IPS-20b (cell line): ENCODE measurements around the gene MNS1.
"Not testable (repeated sequence)": the region's sequence is repeated elsewhere in the genome, so short reads cannot be mapped to it uniquely, and the experiment has no call there.

ENCODE experiments used
- H3K27ac ChIP-seq: one replicate; pipeline ENCODE4 v1.5.1; 2013; ENCODE audit warnings: low read length
- H3K27me3 ChIP-seq: 2 replicates; pipeline ENCODE4 v1.6.1; 2013; ENCODE audit warnings: mild to moderate bottlenecking, low read length, inconsistent platforms; ENCODE audit not compliant: insufficient read depth
- H3K36me3 ChIP-seq: 2 replicates; pipeline ENCODE4 v1.6.1; 2013; ENCODE audit warnings: low read depth, mild to moderate bottlenecking, inconsistent platforms, low read length, moderate library complexity; ENCODE audit not compliant: insufficient read depth
- H3K4me1 ChIP-seq: 2 replicates; pipeline ENCODE4 v1.6.1; 2013; ENCODE audit warnings: mild to moderate bottlenecking, control low read depth, inconsistent platforms, low read length, moderate library complexity; ENCODE audit not compliant: insufficient read depth
- H3K4me3 ChIP-seq: 2 replicates; pipeline ENCODE4 v1.5.1; 2013; ENCODE audit warnings: mild to moderate bottlenecking, low read length, inconsistent platforms
- H3K9ac ChIP-seq: 2 replicates; pipeline ENCODE4 v1.6.1; 2013; ENCODE audit warnings: low read depth, mild to moderate bottlenecking, inconsistent platforms, low read length, moderate library complexity
- H3K9me3 ChIP-seq: 2 replicates; pipeline ENCODE4 v1.6.1; 2013; ENCODE audit warnings: mild to moderate bottlenecking, low read depth, low read length, inconsistent platforms; ENCODE audit not compliant: insufficient read depth

MNS1 gene

GRCh38 chr15:56442354-56442753, 22.6 kb downstream of the MNS1 start:
- Histone ChIP-seq H3K4me3 (no peak overlapping the region), H3K4me1 (no peaks in the 10 kb centered on the region), H3K27ac (no peak overlapping the region), H3K9ac (no peak overlapping the region), H3K27me3 (no peaks in the 10 kb centered on the region), H3K36me3 (0 out of 2 replicates have a peak, but pooled peaks cover 6% of the 10 kb centered on the region), H3K9me3 (peaks cover 19% of the 10 kb centered on the region; the same call in 1 of the 2 replicates)

DNA sequence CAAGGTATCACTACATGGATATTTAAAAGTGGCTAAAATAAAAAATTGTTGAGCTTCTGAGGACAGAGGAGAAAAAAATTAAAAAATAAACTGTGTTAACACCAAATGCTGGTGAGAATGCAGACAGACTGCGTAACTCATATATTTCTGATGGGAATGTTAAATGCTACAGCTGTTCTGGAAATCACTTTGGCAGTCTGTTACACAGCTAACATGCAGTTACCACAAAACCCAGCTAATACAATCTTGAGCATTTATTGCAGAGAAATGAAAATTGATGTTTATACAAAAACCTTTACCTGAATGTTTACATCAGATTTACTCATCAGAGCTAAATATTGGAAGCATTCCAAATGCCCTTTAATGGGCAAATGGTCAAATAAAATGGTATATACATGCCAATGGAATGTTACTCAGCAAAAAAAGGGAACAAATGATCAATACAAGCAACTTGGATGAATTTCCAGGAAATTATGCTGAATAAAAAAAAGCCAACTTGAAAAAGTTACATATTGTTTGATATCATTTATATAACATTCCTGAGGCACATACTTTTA, 24.6 kb downstream of the MNS1 start:
- no peaks in the 10 kb centered on the region for H3K4me1 ChIP-seq
- peaks cover 6% of the 10 kb centered on the region; the same call in 1 of the 2 replicates for H3K36me3 ChIP-seq

DNA sequence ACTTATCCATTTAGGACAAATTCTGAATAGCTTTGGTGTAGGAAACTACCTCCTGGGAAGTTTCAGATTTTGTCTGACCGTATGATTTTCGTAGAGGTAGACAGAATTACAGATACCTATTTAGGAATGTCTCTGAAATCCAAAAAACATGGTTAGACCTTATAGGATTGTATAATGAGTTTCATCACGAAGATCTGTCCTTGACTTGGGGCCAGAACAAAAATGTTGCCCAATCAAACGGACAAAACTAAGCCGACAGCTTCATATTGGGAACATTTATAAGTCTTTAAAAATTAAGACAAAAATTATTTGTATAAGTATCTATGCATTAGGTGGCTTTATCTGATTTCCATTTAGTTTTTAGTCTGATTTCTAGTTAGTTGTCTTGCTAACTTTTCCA, 32.6 kb downstream of the MNS1 start:
- Histone ChIP-seq H3K9ac (no peak overlapping the region), H3K4me3 (no peak overlapping the region)

More for the DNA sequence above, 24.6 kb downstream of the MNS1 start:
- Histone ChIP-seq H3K9me3 (peaks cover 19% of the 10 kb centered on the region; the same call in 1 of the 2 replicates), H3K4me3 (no peak overlapping the region), H3K27ac (no peak overlapping the region), H3K9ac (no peak overlapping the region), H3K27me3 (no peaks in the 10 kb centered on the region)

GRCh38 chr15:56428821-56429458, 36.0 kb downstream of the MNS1 start:
- Histone ChIP-seq H3K27ac (no peak overlapping the region), H3K36me3 (peaks cover 5% of the 10 kb centered on the region; the same call in 1 of the 2 replicates), H3K27me3 (no peaks in the 10 kb centered on the region), H3K4me3 (no peak overlapping the region), H3K9ac (no peak overlapping the region), H3K9me3 (no peaks in the 10 kb centered on the region), H3K4me1 (no peaks in the 10 kb centered on the region)

More for the DNA sequence above, 32.6 kb downstream of the MNS1 start:
- peaks cover 5% of the 10 kb centered on the region for H3K36me3 ChIP-seq
- no peak overlapping the region for H3K27ac ChIP-seq
- H3K9me3 ChIP-seq = no peaks in the 10 kb centered on the region
- no peaks in the 10 kb centered on the region for H3K27me3 ChIP-seq
- no peaks in the 10 kb centered on the region for H3K4me1 ChIP-seq

DNA sequence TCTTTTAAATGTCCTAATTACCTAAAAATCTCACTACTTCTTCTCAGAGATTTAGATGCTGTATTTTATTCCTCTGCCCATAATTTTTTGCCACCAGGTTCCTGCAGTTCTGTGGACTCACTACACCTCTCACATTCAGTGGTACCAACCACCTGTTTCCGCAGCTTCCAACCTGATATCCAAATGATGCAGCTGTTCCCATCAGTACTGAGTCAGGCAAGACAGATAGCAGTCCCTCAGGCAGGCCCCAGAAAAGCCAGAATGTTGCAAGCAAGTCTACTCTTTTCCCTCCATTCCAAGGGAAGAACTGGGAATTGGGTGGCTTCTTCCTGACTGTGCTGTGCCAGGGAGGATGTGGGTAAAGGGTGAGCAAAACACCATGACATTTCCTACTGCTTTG, 39.0 kb downstream of the MNS1 start:
- Histone ChIP-seq H3K4me3 (no peak overlapping the region), H3K36me3 (peaks cover 2% of the 10 kb centered on the region; the same call in 1 of the 2 replicates), H3K9ac (no peak overlapping the region), H3K4me1 (no peaks in the 10 kb centered on the region), H3K27ac (no peak overlapping the region), H3K27me3 (no peaks in the 10 kb centered on the region), H3K9me3 (no peaks in the 10 kb centered on the region)

- no peaks in the 10 kb centered on the region; the same call in 1 of the 2 replicates for H3K36me3 ChIP-seq
- H3K9me3 ChIP-seq = no peaks in the 10 kb centered on the region
- H3K27ac ChIP-seq = no peak overlapping the region
- H3K9ac ChIP-seq = no peak overlapping the region
- no peaks in the 10 kb centered on the region for H3K4me1 ChIP-seq
- no peak overlapping the region for H3K4me3 ChIP-seq
- H3K27me3 ChIP-seq = no peaks in the 10 kb centered on the region
Measured at GRCh38 chr15:56425276-56425675, 39.7 kb downstream of the MNS1 start.

DNA sequence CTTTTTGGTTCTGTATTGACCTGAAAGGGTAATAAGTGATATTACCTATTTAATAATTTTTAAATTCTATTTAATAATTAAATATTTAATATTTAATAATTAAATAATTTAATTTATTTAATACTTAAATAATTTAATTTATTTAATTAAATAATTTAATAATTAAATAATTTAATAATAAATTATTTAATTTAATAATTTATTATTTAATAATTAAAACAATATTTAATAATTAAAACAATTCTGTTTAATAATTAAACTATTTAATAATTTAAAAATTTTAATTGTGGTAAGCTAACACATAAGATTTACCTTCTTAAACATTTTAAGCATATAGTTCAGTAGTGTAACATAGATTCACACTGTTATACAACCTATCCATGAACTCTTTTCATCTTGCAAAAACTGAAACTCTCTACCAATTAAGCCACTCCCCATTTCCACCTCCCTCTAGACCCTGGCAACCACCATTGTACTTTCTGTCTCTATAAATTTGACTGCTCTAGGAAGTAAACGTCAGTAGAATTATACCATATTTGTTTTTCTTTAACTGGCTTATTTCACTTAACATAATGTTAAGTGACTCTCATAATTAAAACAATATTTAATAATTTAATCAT, 51.7 kb downstream of the MNS1 start:
- H3K4me1 ChIP-seq, H3K4me3 ChIP-seq, H3K27me3 ChIP-seq, H3K9ac ChIP-seq, H3K27ac ChIP-seq, H3K9me3 ChIP-seq, H3K36me3 ChIP-seq: not testable (repeated sequence)

- Histone ChIP-seq H3K4me3 (no peak overlapping the region), H3K27ac (no peak overlapping the region), H3K9me3 (no peaks in the 10 kb centered on the region), H3K4me1 (no peaks in the 10 kb centered on the region), H3K36me3 (peaks cover 4% of the 10 kb centered on the region; the same call in 1 of the 2 replicates), H3K27me3 (no peaks in the 10 kb centered on the region), H3K9ac (no peak overlapping the region)
Measured at GRCh38 chr15:56411122-56411749, 53.7 kb downstream of the MNS1 start.

GRCh38 chr15:56410721-56411120, 54.2 kb downstream of the MNS1 start:
- Histone ChIP-seq H3K27ac (no peak overlapping the region), H3K9me3 (no peaks in the 10 kb centered on the region), H3K4me3 (no peak overlapping the region), H3K4me1 (no peaks in the 10 kb centered on the region), H3K27me3 (no peaks in the 10 kb centered on the region), H3K36me3 (peaks cover 4% of the 10 kb centered on the region; the same call in 1 of the 2 replicates), H3K9ac (no peak overlapping the region)

DNA sequence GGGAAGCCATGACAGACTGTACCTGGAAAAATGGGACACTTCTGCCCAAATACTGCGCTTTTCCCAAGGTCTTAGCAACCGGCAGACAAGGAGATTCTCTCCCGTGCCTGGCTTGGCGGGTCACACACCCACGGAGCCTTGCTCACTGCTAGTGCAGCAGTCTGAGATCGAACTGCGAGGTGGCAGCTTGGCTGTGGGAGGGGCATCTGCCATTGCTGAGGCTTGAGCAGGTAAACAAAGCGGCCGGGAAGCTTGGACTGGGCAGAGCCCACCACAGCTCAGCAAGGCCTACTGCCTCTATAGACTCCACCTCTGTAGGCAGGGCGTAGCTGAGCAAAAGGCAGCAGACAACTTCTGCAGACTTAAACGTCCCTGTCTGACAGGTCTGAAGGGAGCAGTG, 65.7 kb downstream of the MNS1 start:
- not testable (repeated sequence) for H3K27ac ChIP-seq

GRCh38 chr15:56397325-56397724, 67.6 kb downstream of the MNS1 start:
- not testable (repeated sequence) for H3K4me3 ChIP-seq, H3K36me3 ChIP-seq, H3K27ac ChIP-seq, H3K9ac ChIP-seq, H3K27me3 ChIP-seq, H3K4me1 ChIP-seq
- H3K9me3 ChIP-seq = peaks cover 12% of the 10 kb centered on the region

More for the DNA sequence above, 65.7 kb downstream of the MNS1 start:
- not testable (repeated sequence) for H3K4me1 ChIP-seq, H3K36me3 ChIP-seq, H3K27me3 ChIP-seq, H3K9ac ChIP-seq, H3K4me3 ChIP-seq
- peaks cover 12% of the 10 kb centered on the region for H3K9me3 ChIP-seq
